Measurements from ENCODE around the gene FSHR. TPM values are rescaled to one million over a fixed set of nuclear protein-coding genes. Genes with fewer than 3 reads are reported as not detected.

The FSHR gene
- total RNA-seq, 1 experiment from 2014 or later = not detected

DNA sequence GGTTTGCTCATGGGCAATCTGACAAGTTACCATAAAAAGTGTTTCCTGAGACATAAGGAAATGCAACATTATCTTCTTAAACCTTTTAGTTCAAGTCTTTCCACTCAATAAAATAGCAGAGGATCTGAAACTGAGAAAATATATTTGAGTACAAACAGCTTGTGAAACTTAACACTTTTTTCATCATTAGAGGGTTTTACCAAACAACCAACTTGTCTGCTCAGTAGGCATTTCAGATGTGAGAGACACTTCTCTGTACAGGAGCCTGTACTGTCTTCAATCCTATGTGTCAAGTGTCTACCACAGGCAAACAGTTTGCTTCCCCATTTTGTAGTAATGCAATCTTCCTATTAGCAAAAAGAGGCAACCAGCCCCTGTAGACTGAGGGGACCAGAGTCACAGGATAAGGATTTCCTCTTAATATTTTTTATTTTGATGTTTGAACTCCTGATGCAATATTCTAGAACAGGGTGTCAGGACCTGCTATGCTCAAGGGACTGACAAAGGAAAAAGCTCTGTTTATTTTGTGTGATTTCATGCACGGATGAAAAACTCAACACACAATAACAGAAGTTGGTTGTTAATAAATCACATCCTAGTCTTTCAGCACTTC lies 239.7 kb downstream of the FSHR start:
- no peak for DNase-seq (ENCODE audit: low read depth)
